NCI-H1092 (cell line): Measurements from ENCODE around the gene ELMO3.

Experiments
- DNase-seq: peaks from one replicate; lab custom pipeline; 2025; lab: John Stamatoyannopoulos, UW

Gene ELMO3

GRCh38 chr16:67243481-67243880 is 44.5 kb downstream of the ELMO3 start:
- DNase-seq, result no peak

- no peak for DNase-seq
Observed at GRCh38 chr16:67244387-67245185, 45.7 kb downstream of the ELMO3 start.

- no peak for DNase-seq
Observed at GRCh38 chr16:67245186-67245585, 46.3 kb downstream of the ELMO3 start.

- no peak for DNase-seq
Observed at GRCh38 chr16:67245674-67246080, 46.7 kb downstream of the ELMO3 start.

GRCh38 chr16:67246081-67246755 is 47.3 kb downstream of the ELMO3 start:
- no peak for DNase-seq

GRCh38 chr16:67246756-67247191 is 47.8 kb downstream of the ELMO3 start:
- DNase-seq, result no peak

- peak; percentile 65 for DNase-seq
Observed at GRCh38 chr16:67247192-67248072, 48.5 kb downstream of the ELMO3 start, which contains the start of gene FHOD1. FHOD1 (minus strand) TSS chr16:67247481; CDS start chr16:67247410, 71 bp downstream.

- no peak for DNase-seq
Observed at GRCh38 chr16:67248073-67248400, 49.1 kb downstream of the ELMO3 start.

- DNase-seq, result no peak
Observed at GRCh38 chr16:67248401-67249177, 49.7 kb downstream of the ELMO3 start, which contains the start of gene SLC9A5. SLC9A5 (plus strand) TSS chr16:67248979; CDS start chr16:67249015, 36 bp downstream.

- DNase-seq, result no peak
Observed at GRCh38 chr16:67249178-67250044, 50.5 kb downstream of the ELMO3 start.

GRCh38 chr16:67250045-67250327 is 51.1 kb downstream of the ELMO3 start:
- no peak for DNase-seq

GRCh38 chr16:67252609-67253497 is 53.9 kb downstream of the ELMO3 start:
- DNase-seq, result no peak
